Calu3 (cell line): ENCODE results near the gene PIP4K2B. TPM values are rescaled to one million over a fixed set of nuclear protein-coding genes. Genes with fewer than 3 reads are reported as not detected.

Experiments used
- BruUV-seq: library from RNA; stranded (reverse); fragments of 400-500 nt; replicated peaks from 2 replicates; lab custom pipeline; 2021; lab: Mats Ljungman, UMichigan
- CTCF ChIA-PET: fragments of 300-600 bp; sonication (Branson Sonifier 250); formaldehyde crosslinking; loops from one replicate; lab custom pipeline; 2022; ENCODE audit warnings: antibody characterized with exemption; lab: Charles Lee
- DNase-seq: peaks from one replicate; pipeline ENCODE4 v3.0.0; 2022
- H3K27ac Mint-ChIP-seq: one replicate; pipeline ENCODE4 v1.8.0; 2022; ENCODE audit warnings: mixed read lengths; ENCODE audit not compliant: unreplicated experiment
- H3K27me3 Mint-ChIP-seq: one replicate; pipeline ENCODE4 v1.8.0; 2022; ENCODE audit warnings: mixed read lengths; ENCODE audit not compliant: unreplicated experiment
- H3K36me3 Mint-ChIP-seq: one replicate; pipeline ENCODE4 v1.8.0; 2022; ENCODE audit warnings: mild to moderate bottlenecking, moderate library complexity, mixed read lengths; ENCODE audit not compliant: insufficient read depth, unreplicated experiment
- H3K4me1 Mint-ChIP-seq: one replicate; pipeline ENCODE4 v1.8.0; 2022; ENCODE audit warnings: mild to moderate bottlenecking, low read depth, mixed read lengths; ENCODE audit not compliant: unreplicated experiment
- H3K4me3 Mint-ChIP-seq: one replicate; pipeline ENCODE4 v1.8.0; 2022; ENCODE audit warnings: mild to moderate bottlenecking, low read depth, moderate library complexity, mixed read lengths; ENCODE audit not compliant: unreplicated experiment
- H3K9me3 Mint-ChIP-seq: one replicate; pipeline ENCODE4 v1.8.0; 2022; ENCODE audit warnings: low read depth, mixed read lengths; ENCODE audit not compliant: unreplicated experiment
- CTCF ChIP-seq: fragments of 200-600 bp; IDR thresholded peaks from one replicate; pipeline ENCODE4 v1.8.0; 2022; ENCODE audit warnings: antibody characterized with exemption; ENCODE audit not compliant: unreplicated experiment
- intact Hi-C: fragments of 100-400 bp; cut with micrococcal nuclease; formaldehyde crosslinking; loops from one replicate; pipeline ENCODE4 v1.10.0; 2022; ENCODE audit not compliant: unreplicated experiment
- total RNA-seq: library from RNA; stranded (reverse); gene quantifications from 2 replicates; pipeline ENCODE4 v1.2.3, GENCODE V29; 2022

PIP4K2B gene
- total RNA-seq, 1 experiment from 2014 or later: 120 TPM

- H3K36me3 Mint-ChIP-seq: peaks cover 89% of the 10 kb centered on the region
Measured at GRCh38 chr17:38761612-38762011, 37.7 kb downstream of the PIP4K2B start.

GRCh38 chr17:38753071-38753506 is 46.3 kb downstream of the PIP4K2B start:
- DNase-seq: no peak
- intact Hi-C loops: loop anchor here (5.0 kb wide), 2 partner anchors 114 to 399 kb away; partner anchors contain the start of gene PLXDC1
- BruUV-seq: TSS peak; percentile 70
- CTCF ChIA-PET: interaction anchor here (2.0 kb wide), 1 partner anchor 401 kb away, joined by 9 read pairs; no protein-coding TSS in a partner anchor
- no peak for TF ChIP-seq CTCF
- Mint-ChIP-seq H3K36me3 (peaks cover 84% of the 10 kb centered on the region), H3K4me3 (peak overlapping the region; percentile 78), H3K4me1 (peaks cover 28% of the 10 kb centered on the region), H3K27ac (peak overlapping the region; percentile 85), H3K9me3 (no peaks in the 10 kb centered on the region), H3K27me3 (no peaks in the 10 kb centered on the region)

More at GRCh38 chr17:38761612-38762011, 37.7 kb downstream of the PIP4K2B start:
- Mint-ChIP-seq H3K9me3 (no peaks in the 10 kb centered on the region), H3K27ac (no peak overlapping the region), H3K4me1 (no peaks in the 10 kb centered on the region), H3K27me3 (no peaks in the 10 kb centered on the region), H3K4me3 (no peak overlapping the region)
- intact Hi-C loops: no loop called here
- TF ChIP-seq CTCF: peak; percentile 78
- DNase-seq: peak; percentile 73
- no TSS peak for BruUV-seq
- CTCF ChIA-PET: interaction anchor here (0.6 to 2.1 kb wide), 6 partner anchors 9 to 413 kb away, joined by 3 to 15 read pairs (median 3); partner anchors contain the start of gene PSMB3

DNA sequence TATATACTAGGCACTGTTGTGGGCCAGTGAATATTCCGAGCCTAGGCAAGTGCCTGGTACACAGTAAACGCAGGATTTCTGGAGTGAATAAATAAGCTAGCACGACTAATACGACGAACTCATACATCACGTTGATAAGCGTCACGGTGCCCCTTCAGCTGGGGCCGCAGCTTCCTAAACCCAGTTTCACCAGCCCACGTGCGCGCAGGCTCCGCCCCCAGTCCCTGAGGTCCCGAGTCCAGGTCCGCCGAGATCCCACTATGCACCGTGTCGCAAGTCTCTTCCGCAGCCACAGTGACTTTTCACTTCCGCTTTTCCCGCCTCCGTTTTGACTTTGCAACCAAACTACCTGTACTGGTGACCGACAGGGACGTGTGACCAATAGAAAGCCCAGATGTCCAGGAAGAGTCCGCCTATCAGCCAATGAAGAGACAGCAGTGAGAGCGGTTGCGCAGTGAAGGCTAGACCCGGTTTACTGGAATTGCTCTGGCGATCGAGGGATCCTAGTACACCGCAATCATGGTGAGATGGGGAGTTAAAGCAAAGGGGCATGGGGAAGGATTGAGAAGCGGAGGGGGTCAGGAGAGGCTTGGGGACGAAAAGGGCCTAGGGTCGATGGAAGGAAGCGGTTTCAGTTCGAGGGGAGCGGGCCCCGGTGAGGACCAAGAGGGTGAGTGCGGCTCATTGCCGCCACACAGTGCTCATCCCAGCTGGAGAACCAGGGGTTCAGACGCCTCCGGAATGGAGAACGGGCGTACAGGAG is 46.9 kb downstream of the PIP4K2B start, which contains the start of gene PSMB3:
PSMB3 (plus strand) TSS at position 434 of the 763 bp plus-strand sequence; CDS start at position 520, 86 bp downstream.
- Mint-ChIP-seq H3K9me3 (no peaks in the 10 kb centered on the region), H3K27ac (peak within 1 kb of the TSS; percentile 85), H3K27me3 (no peaks in the 10 kb centered on the region), H3K36me3 (peaks cover 86% of the 10 kb centered on the region), H3K4me3 (peak within 1 kb of the TSS; percentile 78), H3K4me1 (peaks cover 28% of the 10 kb centered on the region)
- CTCF ChIA-PET: interaction anchor here (0.5 to 2.0 kb wide), 16 partner anchors 8 to 1187 kb away, joined by 3 to 11 read pairs (median 4); partner anchors contain the start of gene CISD3
- TF ChIP-seq CTCF: no peak
- peak; percentile 100 for DNase-seq
- BruUV-seq: no TSS peak
- intact Hi-C loops: loop anchor here (5.0 kb wide), 2 partner anchors 115 to 400 kb away; partner anchors contain the start of gene PLXDC1

- Mint-ChIP-seq H3K27ac (peak overlapping the region; percentile 85), H3K36me3 (peaks cover 92% of the 10 kb centered on the region), H3K27me3 (no peaks in the 10 kb centered on the region), H3K9me3 (no peaks in the 10 kb centered on the region), H3K4me3 (peak overlapping the region; percentile 78), H3K4me1 (peaks cover 30% of the 10 kb centered on the region)
- TSS peak; percentile 56 for BruUV-seq
- peak; percentile 99 for DNase-seq
- no peak for TF ChIP-seq CTCF
- intact Hi-C loops: loop anchor here (2.0 to 5.0 kb wide), 3 partner anchors 49 to 400 kb away; partner anchors contain the start of gene PLXDC1
- CTCF ChIA-PET: interaction anchor here (0.5 to 2.0 kb wide), 17 partner anchors 9 to 1188 kb away, joined by 3 to 11 read pairs (median 4); partner anchors contain the start of gene CISD3
Measured at GRCh38 chr17:38751808-38752307, 47.5 kb downstream of the PIP4K2B start.
